ENCODE data around the gene PTK6. TPM values are rescaled to one million over a fixed set of nuclear protein-coding genes. Genes with fewer than 3 reads are reported as not detected.

PTK6 gene
- total and polyA plus RNA-seq, 2 of the 13 experiments (the other 11 are each of a cell fraction or from before 2014, with no cell fraction given): 0.08 TPM; not detected in 1

DNA sequence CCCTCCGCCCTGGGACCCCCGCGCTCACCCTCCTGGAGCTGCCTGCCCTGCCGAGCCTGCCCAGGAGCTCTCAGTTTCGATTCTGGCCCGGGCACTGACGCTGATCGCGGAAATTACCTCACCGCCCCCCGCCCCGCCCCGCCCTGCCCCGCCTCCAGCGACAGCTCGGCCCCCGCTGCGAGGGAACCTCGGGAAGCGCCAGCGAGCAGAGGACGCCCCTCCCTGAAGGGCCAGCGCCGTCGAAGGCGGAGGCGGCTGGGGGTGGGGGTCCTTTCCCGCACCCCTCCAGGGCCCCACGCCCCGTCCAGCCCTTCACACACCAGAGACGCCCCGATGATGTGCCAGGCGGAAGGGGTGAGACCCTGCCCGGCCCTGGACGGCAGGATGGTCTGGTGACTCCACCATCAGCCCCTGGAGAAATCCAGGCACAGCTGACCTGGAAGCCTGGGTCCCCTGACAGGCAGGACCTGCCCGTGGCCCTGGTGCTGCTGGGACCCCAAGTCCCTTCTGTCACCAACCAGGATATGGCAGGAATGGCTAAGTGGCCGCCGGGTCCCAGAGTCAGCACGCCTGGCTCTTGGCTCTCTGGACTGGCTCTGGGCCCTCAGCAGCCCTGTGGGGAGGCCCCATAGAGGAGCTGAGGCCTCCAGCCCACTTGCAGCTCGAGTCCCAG, 37.1 kb upstream of the PTK6 start, which contains the start of gene HELZ2 (continued):
- peak; percentile 57; the same call in 1 of the 2 replicates for TF ChIP-seq ETV6 (CRISPR knock-in tag; conservative IDR thresholded peaks at IDR 0.05)
- TF ChIP-seq ZNF609 (CRISPR knock-in tag; IDR thresholded peaks at IDR 0.05; ENCODE audit: borderline replicate concordance): no peak
- no peak for TF ChIP-seq ZNF101 (CRISPR knock-in tag; IDR thresholded peaks at IDR 0.05; ENCODE audit: borderline replicate concordance, low read depth)
- no peak for TF ChIP-seq TAF15 (IDR thresholded peaks at IDR 0.05; ENCODE audit: low read depth, low read length, poor library complexity, severe bottlenecking)
- TF ChIP-seq RNF2 (conservative IDR thresholded peaks at IDR 0.05; ENCODE audit: low read depth): 0 out of 2 replicates have a peak, but pooled peaks have one; percentile 19
- TF ChIP-seq HMG20B (CRISPR knock-in tag; conservative IDR thresholded peaks at IDR 0.05): 0 out of 2 replicates have a peak, but pooled peaks have one; percentile 1
- TF ChIP-seq RARG (CRISPR knock-in tag; IDR thresholded peaks at IDR 0.05; ENCODE audit: low read depth): no peak
- no peak for TF ChIP-seq HINFP (CRISPR knock-in tag; IDR thresholded peaks at IDR 0.05; ENCODE audit: low read depth)
- no peak for TF ChIP-seq ZNF235 (CRISPR knock-in tag; IDR thresholded peaks at IDR 0.05; ENCODE audit: borderline replicate concordance)
- 0 out of 2 replicates have a peak, but pooled peaks have one; percentile 12 for TF ChIP-seq PBX3 (CRISPR knock-in tag; IDR thresholded peaks at IDR 0.05; ENCODE audit: borderline replicate concordance)
- peak; percentile 58; the same call in 1 of the 2 replicates for TF ChIP-seq ZNF788 (CRISPR knock-in tag; IDR thresholded peaks at IDR 0.05; ENCODE audit: borderline replicate concordance)
- TF ChIP-seq E2F5 (CRISPR knock-in tag; conservative IDR thresholded peaks at IDR 0.05): peak; percentile 36
- TF ChIP-seq SATB2 (CRISPR knock-in tag; IDR thresholded peaks at IDR 0.05): no peak
- 0 out of 2 replicates have a peak, but pooled peaks have one; percentile 46 for TF ChIP-seq ELF3 (CRISPR knock-in tag; IDR thresholded peaks at IDR 0.05)
- TF ChIP-seq NFRKB (IDR thresholded peaks at IDR 0.05): no peak
- TF ChIP-seq MTERF4 (CRISPR knock-in tag; IDR thresholded peaks at IDR 0.05): 0 out of 2 replicates have a peak, but pooled peaks have one; percentile 32

All from HepG2 (cell line).